ENCODE data around the gene PSMD13.
"Not testable (repeated sequence)": the region's sequence is repeated elsewhere in the genome, so short reads cannot be mapped to it uniquely, and the experiment has no call there.

Gene PSMD13

DNA sequence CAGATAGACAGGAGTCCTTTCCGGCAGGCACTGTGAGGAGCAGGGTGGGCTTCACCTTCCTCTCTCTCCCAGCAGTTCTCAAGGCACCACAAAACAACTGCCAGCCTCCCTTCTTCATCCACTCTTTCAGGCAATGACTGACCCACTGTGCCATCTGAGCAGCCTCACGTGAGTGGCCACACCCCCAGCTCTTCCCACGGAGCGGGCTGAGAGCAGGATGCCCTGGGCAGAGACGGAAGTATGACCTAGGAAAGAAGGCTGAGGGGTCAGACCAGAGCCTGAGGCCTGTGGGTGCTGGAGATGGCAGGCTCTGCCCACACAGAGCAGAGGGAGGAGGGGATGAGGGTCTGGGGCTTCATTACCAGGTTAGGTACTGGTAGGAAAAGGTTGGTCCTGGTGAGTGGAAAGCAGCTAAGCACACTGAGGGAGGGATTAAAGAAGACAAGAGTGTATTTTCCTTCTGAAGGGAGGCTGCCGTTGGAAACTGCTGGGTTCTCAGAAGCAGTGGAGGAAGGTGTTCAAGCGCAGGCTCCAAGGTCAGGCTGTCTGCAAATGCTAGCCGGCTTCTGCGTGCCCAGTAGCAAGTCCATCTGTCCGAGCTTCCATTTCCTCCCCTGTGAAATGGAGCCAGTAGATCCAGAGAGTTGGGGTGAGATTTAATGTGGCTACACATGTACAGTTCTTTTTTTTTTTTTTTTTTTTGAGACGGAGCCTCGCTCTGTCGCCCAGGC, 46.0 kb downstream of the PSMD13 start:
- TF ChIP-seq, protein P1, sequence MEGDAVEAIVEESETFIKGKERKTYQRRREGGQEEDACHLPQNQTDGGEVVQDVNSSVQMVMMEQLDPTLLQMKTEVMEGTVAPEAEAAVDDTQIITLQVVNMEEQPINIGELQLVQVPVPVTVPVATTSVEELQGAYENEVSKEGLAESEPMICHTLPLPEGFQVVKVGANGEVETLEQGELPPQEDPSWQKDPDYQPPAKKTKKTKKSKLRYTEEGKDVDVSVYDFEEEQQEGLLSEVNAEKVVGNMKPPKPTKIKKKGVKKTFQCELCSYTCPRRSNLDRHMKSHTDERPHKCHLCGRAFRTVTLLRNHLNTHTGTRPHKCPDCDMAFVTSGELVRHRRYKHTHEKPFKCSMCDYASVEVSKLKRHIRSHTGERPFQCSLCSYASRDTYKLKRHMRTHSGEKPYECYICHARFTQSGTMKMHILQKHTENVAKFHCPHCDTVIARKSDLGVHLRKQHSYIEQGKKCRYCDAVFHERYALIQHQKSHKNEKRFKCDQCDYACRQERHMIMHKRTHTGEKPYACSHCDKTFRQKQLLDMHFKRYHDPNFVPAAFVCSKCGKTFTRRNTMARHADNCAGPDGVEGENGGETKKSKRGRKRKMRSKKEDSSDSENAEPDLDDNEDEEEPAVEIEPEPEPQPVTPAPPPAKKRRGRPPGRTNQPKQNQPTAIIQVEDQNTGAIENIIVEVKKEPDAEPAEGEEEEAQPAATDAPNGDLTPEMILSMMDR (IDR thresholded peaks at IDR 0.05; ENCODE audit: insufficient read depth, low read depth, low read length, missing control alignments): no peak
- no peak for DNase-seq (ENCODE audit: low read depth)
- no peak overlapping the region for H3K4me3 ChIP-seq (ENCODE audit: low read depth, low read length)

DNA sequence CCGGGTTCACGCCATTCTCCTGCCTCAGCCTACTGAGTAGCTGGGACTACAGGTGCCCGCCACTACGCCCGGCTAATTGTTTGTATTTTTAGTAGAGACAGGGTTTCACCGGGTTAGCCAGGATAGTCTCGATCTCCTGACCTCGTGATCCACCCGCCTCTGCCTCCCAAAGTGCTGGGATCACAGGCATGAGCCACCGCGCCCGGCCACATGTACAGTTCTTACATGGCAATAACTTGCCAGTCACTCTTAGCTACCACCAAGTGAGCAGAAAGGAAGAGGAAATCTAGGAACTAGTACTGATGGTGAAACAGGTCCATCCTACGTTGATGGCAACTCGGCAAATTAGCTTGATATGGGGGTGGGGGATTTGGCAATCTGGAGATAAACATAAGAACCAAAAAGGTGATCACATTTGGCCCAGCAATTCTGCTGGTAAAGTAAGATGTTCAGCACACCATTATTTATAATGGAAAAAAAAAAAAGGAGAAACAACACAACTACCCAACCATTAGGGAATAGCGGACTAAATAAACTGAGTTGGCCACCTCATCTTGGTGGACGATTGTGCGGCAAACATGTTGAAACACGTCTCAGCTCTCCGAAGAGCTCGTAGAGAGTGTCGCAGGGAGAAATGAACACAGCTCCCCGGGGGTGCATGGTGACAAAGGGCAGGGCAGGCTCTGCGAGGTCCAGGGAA, 46.8 kb downstream of the PSMD13 start:
- no peak for DNase-seq (ENCODE audit: low read depth)
- TF ChIP-seq, protein P1 (IDR thresholded peaks at IDR 0.05; ENCODE audit: insufficient read depth, low read depth, low read length, missing control alignments): no peak
- no peak overlapping the region for H3K4me3 ChIP-seq (ENCODE audit: low read depth, low read length)

DNA sequence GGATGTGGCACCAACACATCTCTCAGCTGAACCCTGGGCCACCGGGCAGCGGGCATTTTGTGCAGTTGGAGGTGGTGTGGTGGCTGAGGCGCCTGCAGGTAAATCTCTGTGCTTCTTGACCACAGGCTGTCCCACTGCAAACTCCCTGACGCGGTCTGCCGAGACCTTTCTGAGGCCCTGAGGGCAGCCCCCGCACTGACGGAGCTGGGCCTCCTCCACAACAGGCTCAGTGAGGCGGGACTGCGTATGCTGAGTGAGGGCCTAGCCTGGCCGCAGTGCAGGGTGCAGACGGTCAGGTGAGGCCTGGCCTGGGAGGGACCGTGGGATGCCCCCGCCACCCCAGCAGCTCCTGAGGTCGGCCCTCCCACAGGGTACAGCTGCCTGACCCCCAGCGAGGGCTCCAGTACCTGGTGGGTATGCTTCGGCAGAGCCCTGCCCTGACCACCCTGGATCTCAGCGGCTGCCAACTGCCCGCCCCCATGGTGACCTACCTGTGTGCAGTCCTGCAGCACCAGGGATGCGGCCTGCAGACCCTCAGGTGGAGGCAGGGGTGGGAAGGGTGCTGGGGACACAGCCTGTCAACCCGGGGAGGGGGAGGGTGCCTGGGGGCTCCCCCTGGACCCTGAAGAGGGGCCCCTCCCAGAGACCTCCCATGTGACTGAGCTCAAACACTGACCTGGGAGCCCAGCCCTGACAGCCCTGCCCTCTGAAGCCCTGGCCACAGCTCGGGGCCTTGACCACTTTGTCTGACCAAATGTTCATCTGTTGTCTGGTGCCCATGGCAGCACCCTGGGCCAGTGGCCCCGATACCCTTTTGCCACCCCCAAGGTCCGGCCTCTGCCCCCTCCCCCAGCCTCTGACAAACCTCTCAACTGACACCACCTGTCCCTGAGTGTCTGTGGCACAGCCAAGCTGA, 47.6 kb downstream of the PSMD13 start:
- no peak for DNase-seq (ENCODE audit: low read depth)
- H3K4me3 ChIP-seq (ENCODE audit: low read depth, low read length): no peak overlapping the region
- TF ChIP-seq, protein P1 (IDR thresholded peaks at IDR 0.05; ENCODE audit: insufficient read depth, low read depth, low read length, missing control alignments): no peak

DNA sequence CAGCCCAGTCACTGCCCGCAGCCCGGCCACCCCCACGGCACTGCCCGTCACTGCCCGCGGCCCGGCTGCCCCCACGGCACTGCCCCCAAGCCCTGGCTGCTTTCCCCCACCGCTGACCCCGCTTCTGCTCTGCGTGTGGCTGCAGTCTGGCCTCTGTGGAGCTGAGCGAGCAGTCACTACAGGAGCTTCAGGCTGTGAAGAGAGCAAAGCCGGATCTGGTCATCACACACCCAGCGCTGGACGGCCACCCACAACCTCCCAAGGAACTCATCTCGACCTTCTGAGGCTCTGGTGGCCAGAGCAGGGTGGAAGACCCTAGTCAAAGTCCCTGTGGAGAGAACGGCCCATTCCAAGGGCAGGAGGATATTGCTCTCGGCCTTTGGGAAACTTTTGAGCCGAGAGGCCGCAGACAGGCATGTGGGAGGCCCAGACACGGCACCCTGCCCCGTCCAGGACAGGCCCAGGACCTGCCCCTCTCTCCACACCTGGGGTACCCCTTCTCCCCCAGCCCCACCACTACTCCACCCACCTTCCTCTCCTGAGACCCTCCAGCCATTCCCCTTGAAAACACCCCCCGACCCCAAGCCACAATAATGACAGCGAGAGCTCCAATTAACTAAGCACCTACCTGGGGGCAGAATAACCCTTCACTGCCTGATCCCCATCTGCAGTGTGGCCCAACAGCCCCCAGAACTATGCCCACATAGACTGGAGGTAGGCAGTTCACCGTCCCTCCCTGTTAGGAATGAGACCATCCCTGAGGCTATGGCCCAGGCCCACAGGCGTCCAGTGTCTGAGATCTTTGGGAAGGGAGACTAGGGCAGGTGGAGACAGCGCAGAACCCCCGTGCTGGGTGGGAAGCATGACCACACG, 48.5 kb downstream of the PSMD13 start:
- TF ChIP-seq, protein P1 (IDR thresholded peaks at IDR 0.05; ENCODE audit: insufficient read depth, low read depth, low read length, missing control alignments): no peak
- no peak overlapping the region for H3K4me3 ChIP-seq (ENCODE audit: low read depth, low read length)
- no peak for DNase-seq (ENCODE audit: low read depth)

DNA sequence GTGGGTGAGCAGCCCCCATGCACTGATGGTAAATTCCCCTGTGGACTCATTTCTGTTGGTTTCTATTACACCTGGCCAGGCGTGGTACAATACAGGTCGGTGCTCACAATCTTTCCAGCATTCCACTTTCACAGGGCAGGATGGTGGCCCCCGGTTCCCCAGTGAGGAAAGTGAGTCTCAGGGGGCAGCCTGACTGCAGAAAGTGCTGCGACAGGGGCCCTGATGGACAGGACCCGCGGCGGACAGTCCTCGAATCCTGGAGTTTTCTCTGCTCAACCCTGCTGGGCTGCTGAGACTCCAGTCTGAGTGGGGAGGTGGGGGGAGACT, 49.1 kb downstream of the PSMD13 start:
- no peak overlapping the region for H3K4me3 ChIP-seq (ENCODE audit: low read depth, low read length)
- no peak for DNase-seq (ENCODE audit: low read depth)
- TF ChIP-seq, protein P1 (IDR thresholded peaks at IDR 0.05; ENCODE audit: insufficient read depth, low read depth, low read length, missing control alignments): no peak

DNA sequence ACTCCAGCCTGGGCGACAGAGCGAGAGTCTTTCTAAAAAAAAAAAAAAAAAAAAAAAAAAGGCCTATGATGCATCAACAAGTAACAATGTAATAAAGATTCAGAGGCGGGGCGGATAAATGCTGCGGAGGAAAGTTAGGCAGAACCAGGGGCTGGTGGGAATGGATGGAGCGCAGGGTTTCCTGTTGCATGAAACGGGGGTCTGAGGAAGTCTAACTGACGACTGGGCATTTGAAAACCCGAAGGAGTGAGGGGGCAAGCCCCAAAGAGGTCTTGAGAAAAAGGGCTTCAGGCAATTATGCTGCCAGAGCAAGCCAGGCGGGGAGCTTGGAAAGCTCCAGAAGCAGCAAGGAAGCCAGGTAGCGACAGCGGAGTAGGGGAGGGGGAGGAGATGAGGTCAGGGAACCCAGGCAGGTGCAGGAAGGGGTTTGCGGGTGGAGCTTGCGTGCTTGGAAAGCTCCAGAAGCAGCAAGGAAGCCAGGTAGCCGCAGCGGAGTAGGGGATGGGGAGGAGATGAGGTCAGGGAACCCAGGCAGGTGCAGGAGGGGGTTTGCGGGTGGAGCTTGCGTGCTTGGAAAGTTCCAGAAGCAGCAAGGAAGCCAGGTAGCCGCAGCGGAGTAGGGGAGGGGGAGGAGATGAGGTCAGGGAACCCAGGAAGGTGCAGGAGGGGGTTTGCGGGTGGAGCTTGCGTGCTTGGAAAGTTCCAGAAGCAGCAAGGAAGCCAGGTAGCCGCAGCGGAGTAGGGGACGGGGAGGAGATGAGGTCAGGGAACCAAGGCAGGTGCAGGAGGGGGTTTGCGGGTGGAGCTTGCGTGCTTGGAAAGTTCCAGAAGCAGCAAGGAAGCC, 50.4 kb downstream of the PSMD13 start:
- not testable (repeated sequence) for H3K4me3 ChIP-seq (ENCODE audit: low read depth, low read length); DNase-seq (ENCODE audit: low read depth)

Measured in GM12865 (cell line).